Activated T-helper 1 cell treated with anti-CD3 and anti-CD28 coated beads, Interleukin-12 subunit alpha, Interleukin-12 subunit beta, Interleukin-2, Interleukin-4 antibody, amounts not matched to agents 30 ng/mL and 10 ng/mL and 1 ng/mL, durations not matched to agents 14 hours and 24 hours and 36 hours (primary cell): Measurements from ENCODE around the gene PPARGC1A. TPM values are rescaled to one million over a fixed set of nuclear protein-coding genes. Genes with fewer than 3 reads are reported as not detected.

ENCODE experiments used
- DNase-seq: peaks from one replicate; pipeline ENCODE4 v3.0.0; 2021; ENCODE audit warnings: low spot score
- H3K27ac Mint-ChIP-seq: one replicate; pipeline ENCODE4 v1.8.0; 2021; ENCODE audit warnings: mild to moderate bottlenecking, mixed read lengths
- H3K27me3 Mint-ChIP-seq: one replicate; pipeline ENCODE4 v1.8.0; 2022; ENCODE audit warnings: mild to moderate bottlenecking, moderate library complexity, mixed read lengths; ENCODE audit not compliant: insufficient read depth
- H3K36me3 Mint-ChIP-seq: one replicate; pipeline ENCODE4 v1.8.0; 2021; ENCODE audit warnings: low read depth, mixed read lengths
- H3K4me1 Mint-ChIP-seq: one replicate; pipeline ENCODE4 v1.8.0; 2021; ENCODE audit warnings: low read depth, mixed read lengths
- H3K4me3 Mint-ChIP-seq: one replicate; pipeline ENCODE4 v1.8.0; 2021; ENCODE audit warnings: mild to moderate bottlenecking, moderate library complexity, mixed read lengths
- H3K9me3 Mint-ChIP-seq: one replicate; pipeline ENCODE4 v1.8.0; 2021; ENCODE audit warnings: mixed read lengths
- intact Hi-C: fragments of 100-400 bp; cut with micrococcal nuclease; formaldehyde crosslinking; loops from one replicate; pipeline ENCODE4 v1.15.1; 2024
- total RNA-seq: library from RNA; stranded (reverse); gene quantifications from 2 replicates; pipeline ENCODE4 v1.2.3, GENCODE V29; 2022

The PPARGC1A gene
- total RNA-seq, 1 donor from 2014 or later, result not detected

GRCh38 chr4:23884741-23885140 is 5.1 kb downstream of the PPARGC1A start:
- H3K9me3 Mint-ChIP-seq, result no peaks in the 10 kb centered on the region

GRCh38 chr4:23884261-23884660 is 5.6 kb downstream of the PPARGC1A start:
- intact Hi-C loops, result no loop called here
- no peaks in the 10 kb centered on the region for H3K36me3 Mint-ChIP-seq
- no peaks in the 10 kb centered on the region for H3K27me3 Mint-ChIP-seq
- no peak overlapping the region for H3K27ac Mint-ChIP-seq
- H3K9me3 Mint-ChIP-seq, result no peaks in the 10 kb centered on the region
- no peaks in the 10 kb centered on the region for H3K4me1 Mint-ChIP-seq
- no peak for DNase-seq
- H3K4me3 Mint-ChIP-seq, result no peak overlapping the region

More at GRCh38 chr4:23884741-23885140, 5.1 kb downstream of the PPARGC1A start:
- peaks cover 1% of the 10 kb centered on the region for H3K27me3 Mint-ChIP-seq
- peaks cover 3% of the 10 kb centered on the region for H3K4me1 Mint-ChIP-seq
- no peak for DNase-seq
- intact Hi-C loops, result no loop called here
- H3K4me3 Mint-ChIP-seq, result no peak overlapping the region
- no peak overlapping the region for H3K27ac Mint-ChIP-seq
- no peaks in the 10 kb centered on the region for H3K36me3 Mint-ChIP-seq

GRCh38 chr4:23882976-23883531 is 6.8 kb downstream of the PPARGC1A start:
- no peak for DNase-seq
- intact Hi-C loops, result no loop called here
- Mint-ChIP-seq H3K9me3 (no peaks in the 10 kb centered on the region), H3K36me3 (no peaks in the 10 kb centered on the region), H3K27me3 (no peaks in the 10 kb centered on the region), H3K27ac (no peak overlapping the region), H3K4me1 (no peaks in the 10 kb centered on the region), H3K4me3 (no peak overlapping the region)

- Mint-ChIP-seq H3K27ac (no peak overlapping the region), H3K4me3 (no peak overlapping the region), H3K9me3 (no peaks in the 10 kb centered on the region), H3K27me3 (no peaks in the 10 kb centered on the region), H3K4me1 (no peaks in the 10 kb centered on the region), H3K36me3 (no peaks in the 10 kb centered on the region)
- intact Hi-C loops, result no loop called here
- no peak for DNase-seq
These were observed 8.0 kb downstream of the PPARGC1A start for GRCh38 chr4:23881674-23882337.

GRCh38 chr4:23881052-23881501 is 8.8 kb downstream of the PPARGC1A start:
- H3K4me3 Mint-ChIP-seq, result no peak overlapping the region
- intact Hi-C loops, result no loop called here
- no peaks in the 10 kb centered on the region for H3K36me3 Mint-ChIP-seq
- H3K27me3 Mint-ChIP-seq, result no peaks in the 10 kb centered on the region
- H3K27ac Mint-ChIP-seq, result no peak overlapping the region
- DNase-seq, result no peak
- H3K9me3 Mint-ChIP-seq, result no peaks in the 10 kb centered on the region
- no peaks in the 10 kb centered on the region for H3K4me1 Mint-ChIP-seq

- H3K27me3 Mint-ChIP-seq, result no peaks in the 10 kb centered on the region
- H3K4me1 Mint-ChIP-seq, result no peaks in the 10 kb centered on the region
- no peak for DNase-seq
- no peaks in the 10 kb centered on the region for H3K36me3 Mint-ChIP-seq
- H3K4me3 Mint-ChIP-seq, result no peak overlapping the region
- no peaks in the 10 kb centered on the region for H3K9me3 Mint-ChIP-seq
- no peak overlapping the region for H3K27ac Mint-ChIP-seq
- intact Hi-C loops, result no loop called here
These were observed 10.7 kb downstream of the PPARGC1A start for GRCh38 chr4:23878912-23879732.

GRCh38 chr4:23878246-23878891 is 11.5 kb downstream of the PPARGC1A start:
- no peaks in the 10 kb centered on the region for H3K36me3 Mint-ChIP-seq
- intact Hi-C loops, result no loop called here
- DNase-seq, result no peak
- H3K27me3 Mint-ChIP-seq, result no peaks in the 10 kb centered on the region
- no peak overlapping the region for H3K4me3 Mint-ChIP-seq
- H3K9me3 Mint-ChIP-seq, result no peaks in the 10 kb centered on the region
- no peak overlapping the region for H3K27ac Mint-ChIP-seq
- no peaks in the 10 kb centered on the region for H3K4me1 Mint-ChIP-seq

GRCh38 chr4:23877758-23878229 is 12.1 kb downstream of the PPARGC1A start:
- Mint-ChIP-seq H3K36me3 (no peaks in the 10 kb centered on the region), H3K4me3 (no peak overlapping the region), H3K9me3 (no peaks in the 10 kb centered on the region), H3K27ac (no peak overlapping the region), H3K4me1 (no peaks in the 10 kb centered on the region), H3K27me3 (no peaks in the 10 kb centered on the region)
- intact Hi-C loops, result no loop called here
- no peak for DNase-seq

GRCh38 chr4:23876418-23877089 is 13.3 kb downstream of the PPARGC1A start:
- Mint-ChIP-seq H3K36me3 (no peaks in the 10 kb centered on the region), H3K4me1 (no peaks in the 10 kb centered on the region), H3K27ac (no peak overlapping the region), H3K4me3 (no peak overlapping the region), H3K27me3 (no peaks in the 10 kb centered on the region), H3K9me3 (no peaks in the 10 kb centered on the region)
- no peak for DNase-seq
- intact Hi-C loops, result no loop called here

GRCh38 chr4:23875317-23875716 is 14.5 kb downstream of the PPARGC1A start:
- intact Hi-C loops, result no loop called here
- no peak overlapping the region for H3K27ac Mint-ChIP-seq
- no peaks in the 10 kb centered on the region for H3K36me3 Mint-ChIP-seq
- H3K4me1 Mint-ChIP-seq, result no peaks in the 10 kb centered on the region
- H3K4me3 Mint-ChIP-seq, result no peak overlapping the region
- no peaks in the 10 kb centered on the region for H3K9me3 Mint-ChIP-seq
- H3K27me3 Mint-ChIP-seq, result no peaks in the 10 kb centered on the region
- DNase-seq, result no peak

- no peak overlapping the region for H3K27ac Mint-ChIP-seq
- H3K36me3 Mint-ChIP-seq, result no peaks in the 10 kb centered on the region
- intact Hi-C loops, result no loop called here
- DNase-seq, result no peak
- H3K27me3 Mint-ChIP-seq, result no peaks in the 10 kb centered on the region
- H3K4me1 Mint-ChIP-seq, result no peaks in the 10 kb centered on the region
- H3K4me3 Mint-ChIP-seq, result no peak overlapping the region
- H3K9me3 Mint-ChIP-seq, result no peaks in the 10 kb centered on the region
These were observed 15.3 kb downstream of the PPARGC1A start for GRCh38 chr4:23874536-23874901.

GRCh38 chr4:23873717-23874535 is 15.9 kb downstream of the PPARGC1A start:
- H3K4me3 Mint-ChIP-seq, result no peak overlapping the region
- intact Hi-C loops, result no loop called here

More at GRCh38 chr4:23873717-23874535, 15.9 kb downstream of the PPARGC1A start:
- H3K27ac Mint-ChIP-seq, result no peak overlapping the region
- no peaks in the 10 kb centered on the region for H3K27me3 Mint-ChIP-seq
- no peaks in the 10 kb centered on the region for H3K4me1 Mint-ChIP-seq
- H3K36me3 Mint-ChIP-seq, result no peaks in the 10 kb centered on the region
- DNase-seq, result no peak
- no peaks in the 10 kb centered on the region for H3K9me3 Mint-ChIP-seq
